GM12872 (cell line): ENCODE data around the gene MYL3.

Source experiments
- CTCF ChIP-seq: IDR thresholded peaks from 3 replicates; pipeline ENCODE4 v1.5.1; 2011; ENCODE audit warnings: low read depth, mild to moderate bottlenecking, low read length, moderate library complexity; ENCODE audit not compliant: insufficient read depth

Gene MYL3

GRCh38 chr3:46873521-46873920 is 10.3 kb upstream of the MYL3 start:
- TF ChIP-seq CTCF: no peak

DNA sequence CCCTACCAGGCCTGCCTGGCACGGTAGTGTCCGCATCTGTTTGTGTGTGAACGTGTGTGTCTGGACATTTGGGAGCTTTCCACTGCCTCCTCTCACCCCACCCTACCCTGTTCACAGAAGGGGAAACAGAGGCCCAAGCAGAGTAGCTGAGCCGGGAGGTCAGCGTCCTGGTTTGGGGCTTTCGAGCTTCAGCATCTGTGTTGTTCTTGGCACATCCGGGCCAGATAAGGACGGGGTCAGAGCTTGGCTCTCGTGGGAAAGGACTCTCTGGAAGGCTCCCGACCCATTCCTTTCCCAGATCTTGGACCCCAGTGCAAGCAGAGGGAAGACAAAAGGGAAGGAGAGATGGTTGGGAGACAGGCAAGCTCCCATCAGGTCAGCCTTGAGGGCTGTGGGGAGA is 8.0 kb upstream of the MYL3 start:
- TF ChIP-seq CTCF: no peak

GRCh38 chr3:46870651-46871050 is 7.4 kb upstream of the MYL3 start:
- no peak for TF ChIP-seq CTCF

DNA sequence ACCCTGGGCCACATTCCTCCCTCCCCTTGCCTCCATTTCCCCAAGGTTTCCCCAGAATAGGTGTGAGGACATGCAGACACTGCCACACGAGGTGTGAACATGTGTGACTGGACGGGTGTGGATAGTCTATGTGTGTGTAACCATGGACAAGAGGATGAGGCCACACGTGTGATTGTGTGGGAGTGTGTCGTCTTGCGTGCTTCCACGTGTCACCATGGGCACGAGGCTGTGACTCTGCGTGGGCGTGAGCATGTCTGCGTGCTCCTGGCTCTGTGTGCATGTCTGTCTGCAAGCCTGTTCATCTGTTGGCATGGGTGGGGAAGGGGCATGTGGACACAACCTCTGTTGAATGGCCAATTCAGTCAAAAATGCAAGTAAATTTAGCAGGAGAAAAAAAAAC is 6.2 kb upstream of the MYL3 start:
- no peak for TF ChIP-seq CTCF

DNA sequence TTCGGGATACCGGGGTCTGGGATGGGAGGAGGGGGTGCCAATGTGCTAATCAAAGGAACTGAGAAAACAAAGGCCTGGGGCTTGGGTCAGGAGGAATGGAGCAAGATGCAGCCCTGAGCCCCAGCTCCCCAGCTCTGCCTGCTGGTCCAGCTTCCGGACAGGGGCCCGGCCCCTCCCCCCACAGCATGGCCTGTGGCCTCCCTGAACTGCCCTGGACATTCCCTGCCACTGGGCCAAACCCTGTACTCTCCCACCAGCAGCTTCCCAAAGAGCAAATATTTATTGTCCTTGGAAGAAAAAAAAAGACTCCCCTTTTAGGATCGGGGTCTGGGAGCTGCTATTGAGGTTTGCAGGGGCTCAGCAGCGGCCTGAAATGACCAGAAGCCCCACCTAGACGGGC is 5.7 kb upstream of the MYL3 start:
- no peak for TF ChIP-seq CTCF

GRCh38 chr3:46868287-46868686 is 5.0 kb upstream of the MYL3 start:
- TF ChIP-seq CTCF: no peak

- no peak for TF ChIP-seq CTCF
These were observed 4.3 kb upstream of the MYL3 start for GRCh38 chr3:46867550-46867898.
